Measurements from ENCODE around the gene ZC3H12D. TPM values are rescaled to one million over a fixed set of nuclear protein-coding genes. Genes with fewer than 3 reads are reported as not detected.

ZC3H12D gene
- 190 and 215 TPM in 2 replicates for total RNA-seq
- total RNA-seq (2013) = 33.7 TPM
- polyA plus RNA-seq = 56.6 and 63.1 TPM in 2 replicates
- polyA minus RNA-seq = 47.2 and 59.6 TPM in 2 replicates

DNA sequence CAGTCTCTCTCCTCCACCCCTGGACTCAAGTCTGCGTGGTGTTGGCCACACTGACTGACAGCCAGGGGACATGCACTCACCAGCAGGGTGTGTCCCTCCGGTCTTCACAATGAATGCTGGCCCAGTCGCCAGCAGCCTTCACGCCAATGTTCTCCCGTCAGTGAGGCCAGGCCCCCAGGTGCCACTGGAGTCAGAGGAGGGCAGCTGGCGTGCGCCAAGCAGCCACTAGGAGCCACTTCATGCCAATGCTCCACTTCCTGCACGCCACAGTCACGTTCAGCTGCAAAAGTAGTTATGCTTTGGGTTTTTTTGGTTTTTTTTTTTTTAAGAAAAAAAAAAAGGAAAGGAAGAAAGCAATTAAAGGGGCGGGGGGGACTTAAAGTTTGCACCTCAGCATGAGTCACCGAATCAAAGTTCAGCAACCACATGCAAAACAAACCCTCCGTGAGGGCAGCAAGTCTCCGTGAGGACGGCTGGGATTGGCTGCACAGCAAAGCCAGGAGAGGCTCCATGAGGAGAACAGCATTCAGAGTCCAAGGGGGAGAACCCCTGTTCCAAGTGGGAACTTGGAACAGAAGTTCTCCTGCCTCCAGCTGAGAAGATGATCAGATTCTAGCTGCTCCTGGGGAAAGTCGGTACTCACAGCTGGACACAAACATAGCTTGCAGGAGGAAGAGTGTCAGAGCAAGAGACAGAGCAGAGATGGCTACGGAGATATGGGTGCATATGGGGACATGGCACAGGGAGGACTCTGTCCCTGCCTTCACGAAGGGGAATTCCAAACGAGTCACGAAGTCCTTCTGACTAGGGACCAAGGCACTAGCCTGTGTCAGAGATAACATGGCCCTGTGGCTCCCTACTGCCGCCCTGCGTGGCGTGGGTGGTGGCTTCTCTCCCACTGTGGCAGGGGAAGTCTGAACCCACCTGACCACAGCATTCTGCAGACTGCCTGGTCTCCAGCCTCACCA, at the start of gene ZC3H12D:
Gene ZC3H12D, minus strand, starts transcription at position 282 of the 968 bp plus-strand sequence. CDS start 10,471 bp downstream, outside the sequence.
- peak within 1 kb of the TSS; percentile 97 for H3K4me2 ChIP-seq (replicated peaks; ENCODE audit: low read depth, low read length, poor library complexity, severe bottlenecking)
- H3K27me3 ChIP-seq (replicated peaks in 1 of 4; ENCODE audit: control extremely low read depth in 1 of 4, control insufficient read depth in 3 of 4, insufficient read depth in 4 of 4, low read length in 3 of 4) = no peaks in the 10 kb centered on the region
- H3K4me3 Mint-ChIP-seq = peak within 1 kb of the TSS; percentile 94
- H4K20me1 ChIP-seq (ENCODE audit: control insufficient read depth, insufficient read depth, low read length, poor library complexity, severe bottlenecking) = no peaks in the 10 kb centered on the region
- ATAC-seq (ENCODE audit: low read depth) = peak; percentile 54
- TF ChIP-seq EZH2 (IDR thresholded peaks at IDR 0.05; ENCODE audit: borderline replicate concordance, insufficient read depth, low read depth, low read length, poor library complexity, severe bottlenecking) = no peak
- TF ChIP-seq, protein P1, sequence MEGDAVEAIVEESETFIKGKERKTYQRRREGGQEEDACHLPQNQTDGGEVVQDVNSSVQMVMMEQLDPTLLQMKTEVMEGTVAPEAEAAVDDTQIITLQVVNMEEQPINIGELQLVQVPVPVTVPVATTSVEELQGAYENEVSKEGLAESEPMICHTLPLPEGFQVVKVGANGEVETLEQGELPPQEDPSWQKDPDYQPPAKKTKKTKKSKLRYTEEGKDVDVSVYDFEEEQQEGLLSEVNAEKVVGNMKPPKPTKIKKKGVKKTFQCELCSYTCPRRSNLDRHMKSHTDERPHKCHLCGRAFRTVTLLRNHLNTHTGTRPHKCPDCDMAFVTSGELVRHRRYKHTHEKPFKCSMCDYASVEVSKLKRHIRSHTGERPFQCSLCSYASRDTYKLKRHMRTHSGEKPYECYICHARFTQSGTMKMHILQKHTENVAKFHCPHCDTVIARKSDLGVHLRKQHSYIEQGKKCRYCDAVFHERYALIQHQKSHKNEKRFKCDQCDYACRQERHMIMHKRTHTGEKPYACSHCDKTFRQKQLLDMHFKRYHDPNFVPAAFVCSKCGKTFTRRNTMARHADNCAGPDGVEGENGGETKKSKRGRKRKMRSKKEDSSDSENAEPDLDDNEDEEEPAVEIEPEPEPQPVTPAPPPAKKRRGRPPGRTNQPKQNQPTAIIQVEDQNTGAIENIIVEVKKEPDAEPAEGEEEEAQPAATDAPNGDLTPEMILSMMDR (IDR thresholded peaks at IDR 0.05) = peak; percentile 70
- H3K36me3 ChIP-seq (replicated peaks in 1 of 2; ENCODE audit: control extremely low read depth in 1 of 2, control insufficient read depth in 1 of 2, extremely low read depth in 1 of 2, insufficient read depth in 2 of 2, low read length in 1 of 2) = peaks cover 0 to 4% of the 10 kb centered on the region in 2 experiments
- WGBS (ENCODE audit: insufficient coverage) = 11% methylated on average over 18 of the region's 22 CpGs
- H3K4me1 Mint-ChIP-seq = peaks cover 77% of the 10 kb centered on the region
- H3K27me3 Mint-ChIP-seq = no peaks in the 10 kb centered on the region
- peak within 1 kb of the TSS; percentile 53 for H2AFZ ChIP-seq (ENCODE audit: insufficient read depth, low read depth, low read length, poor library complexity, severe bottlenecking)
- H3K79me2 ChIP-seq (ENCODE audit: control insufficient read depth, insufficient read depth, low read length) = peaks cover 52% of the 10 kb centered on the region
- H3K4me3 ChIP-seq (ENCODE audit: control extremely low read depth in 1 of 5, extremely low read depth in 1 of 5, insufficient read depth in 1 of 5, low read depth in 2 of 5, low read length in 4 of 5) = peak within 1 kb of the TSS; percentile 55 to 77 (median 71)
- H3K27ac ChIP-seq (ENCODE audit: low read length in 2 of 2) = peak within 1 kb of the TSS; percentile 94 to 98
- peak within 1 kb of the TSS; percentile 99 for H3K27ac Mint-ChIP-seq
- no peaks in the 10 kb centered on the region for H3K9me3 Mint-ChIP-seq (ENCODE audit: insufficient read depth)
- H3K9me3 ChIP-seq (ENCODE audit: control extremely low read depth in 1 of 3, control insufficient read depth in 2 of 3, insufficient read depth in 1 of 3, low read length in 2 of 3) = no peaks in the 10 kb centered on the region
- peak; percentile 88 for DNase-seq
- intact Hi-C loops (cut with micrococcal nuclease) = loop anchor here (1.0 kb wide), 2 partner anchors 10 to 32 kb away; no protein-coding TSS in a partner anchor
- peaks cover 78 to 91% of the 10 kb centered on the region in 2 donors for H3K4me1 ChIP-seq (ENCODE audit: control insufficient read depth in 2 of 2, insufficient read depth in 2 of 2, low read length in 2 of 2)
- CTCF ChIA-PET = interaction anchor here (0.6 to 3.5 kb wide), 14 partner anchors 11 to 745 kb away, joined by 3 to 35 read pairs (median 3); no protein-coding TSS in a partner anchor
- POLR2A ChIA-PET = interaction anchor here (0.6 to 1.6 kb wide), 9 partner anchors 21 to 618 kb away, joined by 3 to 11 read pairs (median 6); no protein-coding TSS in a partner anchor
- peak within 1 kb of the TSS; percentile 67 for H3K9ac ChIP-seq (ENCODE audit: low read length)

All from B cell (primary cell).